ENCODE results near the gene CDKN2AIPNL. TPM values are rescaled to one million over a fixed set of nuclear protein-coding genes. Genes with fewer than 3 reads are reported as not detected.

The CDKN2AIPNL gene
- total and polyA plus RNA-seq, 12 donors = 14.1 to 63.7 (median 29.3) TPM

GRCh38 chr5:134449167-134449566, 37.5 kb upstream of the CDKN2AIPNL start:
- Histone ChIP-seq H3K4me3 (no peak overlapping the region), H3K27me3 (no peaks in the 10 kb centered on the region), H3K9me3 (replicated peaks in 1 of 3) (no peaks in the 10 kb centered on the region), H3K27ac (no peak overlapping the region), H3K4me1 (replicated peaks in 1 of 2) (peaks cover 0 to 7% of the 10 kb centered on the region in 2 donors), H3K36me3 (replicated peaks in 1 of 2) (no peaks in the 10 kb centered on the region)
- intact Hi-C loops (cut with DNase I) = no loop called here
- no peak for TF ChIP-seq POLR2A (IDR thresholded peaks at IDR 0.05)
- TF ChIP-seq, protein P1, sequence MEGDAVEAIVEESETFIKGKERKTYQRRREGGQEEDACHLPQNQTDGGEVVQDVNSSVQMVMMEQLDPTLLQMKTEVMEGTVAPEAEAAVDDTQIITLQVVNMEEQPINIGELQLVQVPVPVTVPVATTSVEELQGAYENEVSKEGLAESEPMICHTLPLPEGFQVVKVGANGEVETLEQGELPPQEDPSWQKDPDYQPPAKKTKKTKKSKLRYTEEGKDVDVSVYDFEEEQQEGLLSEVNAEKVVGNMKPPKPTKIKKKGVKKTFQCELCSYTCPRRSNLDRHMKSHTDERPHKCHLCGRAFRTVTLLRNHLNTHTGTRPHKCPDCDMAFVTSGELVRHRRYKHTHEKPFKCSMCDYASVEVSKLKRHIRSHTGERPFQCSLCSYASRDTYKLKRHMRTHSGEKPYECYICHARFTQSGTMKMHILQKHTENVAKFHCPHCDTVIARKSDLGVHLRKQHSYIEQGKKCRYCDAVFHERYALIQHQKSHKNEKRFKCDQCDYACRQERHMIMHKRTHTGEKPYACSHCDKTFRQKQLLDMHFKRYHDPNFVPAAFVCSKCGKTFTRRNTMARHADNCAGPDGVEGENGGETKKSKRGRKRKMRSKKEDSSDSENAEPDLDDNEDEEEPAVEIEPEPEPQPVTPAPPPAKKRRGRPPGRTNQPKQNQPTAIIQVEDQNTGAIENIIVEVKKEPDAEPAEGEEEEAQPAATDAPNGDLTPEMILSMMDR (IDR thresholded peaks at IDR 0.05) = no peak
- WGBS, 4 donors = 68 to 100% (median 99%) methylated on average over 2 of the region's 2 CpGs
- DNase-seq = no peak

GRCh38 chr5:134447815-134448520, 36.3 kb upstream of the CDKN2AIPNL start:
- peaks cover 0 to 7% of the 10 kb centered on the region in 2 donors for H3K4me1 ChIP-seq (replicated peaks in 1 of 2)
- no peaks in the 10 kb centered on the region for H3K27me3 ChIP-seq
- WGBS, 4 donors = 88 to 95% (median 90%) methylated on average over 4 to 7 of the region's 7 CpGs
- H3K27ac ChIP-seq = no peak overlapping the region
- H3K9me3 ChIP-seq (replicated peaks in 1 of 3) = no peaks in the 10 kb centered on the region
- H3K36me3 ChIP-seq (replicated peaks in 1 of 2) = no peaks in the 10 kb centered on the region
- no peak for TF ChIP-seq POLR2A (IDR thresholded peaks at IDR 0.05)
- TF ChIP-seq, protein P1 (IDR thresholded peaks at IDR 0.05) = no peak
- intact Hi-C loops (cut with DNase I) = no loop called here
- DNase-seq = no peak
- no peak overlapping the region for H3K4me3 ChIP-seq

DNA sequence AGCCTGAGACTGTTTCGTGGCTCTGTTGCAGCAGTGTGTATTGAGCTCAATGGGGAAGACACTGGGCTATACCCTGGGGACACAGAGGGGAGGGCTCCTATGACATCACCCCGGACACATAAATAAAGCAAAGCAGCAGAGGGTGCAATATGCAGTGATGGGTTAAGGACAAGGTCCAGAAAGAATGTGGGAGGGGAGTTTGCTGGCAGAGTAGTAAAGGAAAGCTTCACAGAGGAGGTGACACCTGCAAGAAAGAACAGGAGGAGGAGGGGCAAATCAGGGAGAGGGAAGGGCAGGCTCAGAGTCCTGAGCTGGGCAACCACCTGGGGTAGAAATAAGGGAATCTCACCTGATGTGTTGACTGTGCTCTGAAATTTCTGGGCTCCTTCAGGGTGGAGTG, 35.3 kb upstream of the CDKN2AIPNL start:
- Histone ChIP-seq H3K4me1 (replicated peaks in 1 of 2) (peaks cover 0 to 4% of the 10 kb centered on the region in 2 donors), H3K27me3 (no peaks in the 10 kb centered on the region), H3K27ac (no peak overlapping the region), H3K36me3 (replicated peaks in 1 of 2) (no peaks in the 10 kb centered on the region), H3K9me3 (replicated peaks in 1 of 3) (no peaks in the 10 kb centered on the region), H3K4me3 (no peak overlapping the region)
- WGBS, 4 donors = 69 to 92% (median 79%) methylated on average over 2 of the region's 2 CpGs
- intact Hi-C loops (cut with DNase I) = no loop called here
- no peak for TF ChIP-seq POLR2A (IDR thresholded peaks at IDR 0.05)
- TF ChIP-seq, protein P1 (IDR thresholded peaks at IDR 0.05) = no peak
- peak in 1 of 7 donors; percentile 47 for DNase-seq

DNA sequence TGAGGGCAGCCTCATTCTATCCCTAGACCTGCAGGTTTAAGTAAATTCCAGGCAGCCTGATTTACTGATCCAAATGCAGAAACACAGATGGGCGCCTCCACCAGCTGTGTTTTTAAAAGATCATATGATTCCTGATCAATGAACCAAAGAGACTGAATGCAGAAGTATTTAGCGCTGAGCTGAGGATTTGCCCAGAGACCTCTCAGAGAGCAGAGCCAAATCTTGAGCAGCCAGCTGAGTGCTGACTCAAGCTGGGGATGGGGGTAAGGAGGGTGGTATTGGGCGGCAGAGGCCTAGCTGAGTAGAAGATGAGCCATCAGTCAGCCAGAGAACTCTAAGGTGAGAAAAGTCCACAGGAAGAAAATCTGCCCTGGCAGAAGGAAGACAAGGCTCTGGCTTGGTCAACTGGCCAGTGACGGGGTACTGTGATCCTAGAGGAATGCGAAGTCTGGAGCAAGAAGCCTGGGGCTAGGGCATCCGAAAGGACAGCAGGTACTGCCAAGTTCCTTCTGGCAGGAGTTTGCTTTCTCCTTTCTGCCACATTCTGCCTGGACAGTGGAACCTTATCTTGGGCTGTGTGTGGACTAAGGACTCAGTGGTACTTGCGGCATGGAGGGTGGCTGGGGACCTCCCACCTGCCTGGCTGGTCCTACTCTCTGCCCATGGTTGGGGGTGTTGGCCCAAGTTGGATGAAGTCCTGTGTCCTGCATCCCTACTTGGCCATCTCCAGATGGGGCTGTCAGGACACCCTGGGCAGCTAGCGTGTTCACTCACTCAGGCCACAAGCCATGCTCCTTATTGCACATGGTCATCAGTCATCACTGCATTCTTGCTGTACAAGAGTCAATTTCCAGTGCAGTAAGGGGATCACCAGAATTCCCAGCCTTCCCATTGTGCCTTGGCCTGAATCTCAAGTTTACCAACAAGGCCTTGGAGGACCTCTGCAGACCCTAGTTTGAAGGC, 34.5 kb upstream of the CDKN2AIPNL start:
- TF ChIP-seq, protein P1 (IDR thresholded peaks at IDR 0.05) = no peak
- no peak for TF ChIP-seq POLR2A (IDR thresholded peaks at IDR 0.05)
- WGBS, 4 donors = 95 to 98% (median 98%) methylated on average over 7 to 8 of the region's 8 CpGs
- intact Hi-C loops (cut with DNase I) = no loop called here

More for the DNA sequence above, 34.5 kb upstream of the CDKN2AIPNL start:
- no peaks in the 10 kb centered on the region for H3K27me3 ChIP-seq
- no peak overlapping the region for H3K4me3 ChIP-seq
- no peaks in the 10 kb centered on the region for H3K9me3 ChIP-seq (replicated peaks in 1 of 3)
- no peaks in the 10 kb centered on the region for H3K4me1 ChIP-seq (replicated peaks in 1 of 2)
- no peak for DNase-seq
- no peak overlapping the region for H3K27ac ChIP-seq
- no peaks in the 10 kb centered on the region for H3K36me3 ChIP-seq (replicated peaks in 1 of 2)
